Middle frontal gyrus (tissue), 1 donor: ENCODE data around the gene SLC15A4.

Experiments used
- DNase-seq: peaks from one replicate; pipeline ENCODE4 v3.0.0-alpha.2; 2015; ENCODE audit warnings: low spot score; ENCODE audit errors: extremely low spot score

SLC15A4 gene

DNA sequence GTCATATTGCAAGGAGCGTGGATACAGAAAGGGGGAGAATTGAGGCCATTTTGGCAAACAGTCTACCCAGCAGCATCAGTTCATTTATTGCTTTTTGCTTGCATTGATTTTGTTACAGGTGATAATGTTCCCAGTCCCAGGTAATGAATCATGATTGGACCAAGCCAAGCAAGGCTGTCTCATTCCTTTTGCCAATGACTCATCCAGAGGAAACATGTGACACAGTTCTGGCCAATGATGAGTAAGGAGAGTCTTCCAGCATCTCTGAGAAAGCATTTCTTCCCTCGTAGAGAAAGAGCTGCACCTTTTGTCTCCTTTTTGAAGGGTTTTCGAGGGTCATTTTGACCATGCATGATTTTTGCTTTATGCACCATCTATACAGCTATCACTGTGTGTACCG lies 68.2 kb downstream of the SLC15A4 start:
- no peak for DNase-seq

DNA sequence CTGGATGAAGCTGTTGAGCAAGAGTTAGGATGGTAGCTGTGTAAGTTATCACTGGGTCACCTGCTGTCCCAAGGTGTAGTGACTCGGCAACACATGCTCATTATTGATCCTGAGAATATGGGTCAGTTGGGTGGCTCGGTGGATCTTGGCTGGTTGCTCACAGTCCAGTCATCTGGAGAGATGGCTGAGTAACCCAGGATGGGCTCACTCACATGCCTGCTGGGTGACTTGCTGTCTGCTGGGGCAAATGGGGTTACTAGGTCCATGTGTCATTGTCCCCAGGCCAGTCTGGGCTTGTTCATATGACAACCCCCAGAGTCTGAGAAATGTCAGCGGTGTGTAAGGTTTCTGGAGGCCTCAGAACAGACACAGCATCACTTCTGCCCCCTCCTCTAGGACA lies 69.5 kb downstream of the SLC15A4 start:
- no peak for DNase-seq

DNA sequence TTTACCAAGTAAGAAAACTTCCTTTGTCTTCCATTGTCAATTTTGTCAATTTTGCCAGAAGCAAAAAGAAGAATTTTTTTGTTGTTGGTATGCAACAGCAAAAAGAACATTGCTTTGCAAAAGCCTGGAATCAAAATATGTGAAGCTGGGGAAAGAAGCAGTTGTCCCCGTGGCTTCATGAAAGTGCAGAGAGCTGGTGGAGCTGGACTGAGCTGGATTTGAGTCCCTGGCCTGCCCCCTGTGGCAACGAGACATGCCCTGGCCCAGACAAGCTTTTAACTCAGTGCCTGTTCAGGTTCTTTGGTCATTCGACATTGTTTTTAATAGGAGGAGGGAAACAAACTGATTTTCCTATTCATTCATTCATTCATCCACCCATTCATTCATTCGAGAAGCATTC lies 70.3 kb downstream of the SLC15A4 start:
- no peak for DNase-seq

DNA sequence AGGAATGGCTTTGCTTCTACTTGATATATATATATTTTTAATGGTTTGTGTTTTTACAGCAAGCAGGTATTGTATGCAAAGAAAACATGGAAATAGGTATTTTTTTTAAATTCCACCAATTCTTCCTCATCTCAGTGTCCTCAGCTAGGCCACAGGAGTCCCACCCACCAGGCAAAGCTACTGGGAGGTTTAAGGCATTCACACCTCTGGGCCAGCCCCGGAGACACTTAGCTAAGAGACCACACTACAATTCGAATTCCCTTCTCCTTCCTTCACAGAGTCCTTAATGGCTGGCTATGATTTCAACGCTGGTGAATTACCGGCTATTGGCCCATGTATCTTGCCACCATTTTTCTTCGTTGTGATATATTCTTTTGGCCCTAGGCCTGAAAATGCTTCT lies 71.4 kb downstream of the SLC15A4 start:
- DNase-seq, result no peak

DNA sequence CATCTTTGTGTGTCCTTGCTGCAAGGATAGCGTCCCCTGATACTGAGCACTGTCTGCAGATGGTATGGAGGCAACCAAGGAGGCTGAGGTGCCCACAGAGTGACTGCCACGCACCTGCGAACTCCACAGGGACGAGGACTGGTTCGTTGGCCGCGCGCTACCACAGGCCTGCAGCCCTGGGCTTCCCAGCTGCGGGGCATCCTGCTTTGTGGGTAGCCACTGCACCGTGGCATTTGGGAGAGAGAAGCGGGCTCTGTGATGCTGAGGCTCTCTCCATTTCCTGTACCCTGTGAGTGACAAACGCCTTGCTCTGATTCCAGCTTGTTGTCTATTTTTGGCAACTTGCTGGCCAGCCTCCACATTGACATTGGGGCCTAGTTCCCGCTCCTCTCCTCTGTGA lies 76.3 kb downstream of the SLC15A4 start:
- no peak for DNase-seq

DNA sequence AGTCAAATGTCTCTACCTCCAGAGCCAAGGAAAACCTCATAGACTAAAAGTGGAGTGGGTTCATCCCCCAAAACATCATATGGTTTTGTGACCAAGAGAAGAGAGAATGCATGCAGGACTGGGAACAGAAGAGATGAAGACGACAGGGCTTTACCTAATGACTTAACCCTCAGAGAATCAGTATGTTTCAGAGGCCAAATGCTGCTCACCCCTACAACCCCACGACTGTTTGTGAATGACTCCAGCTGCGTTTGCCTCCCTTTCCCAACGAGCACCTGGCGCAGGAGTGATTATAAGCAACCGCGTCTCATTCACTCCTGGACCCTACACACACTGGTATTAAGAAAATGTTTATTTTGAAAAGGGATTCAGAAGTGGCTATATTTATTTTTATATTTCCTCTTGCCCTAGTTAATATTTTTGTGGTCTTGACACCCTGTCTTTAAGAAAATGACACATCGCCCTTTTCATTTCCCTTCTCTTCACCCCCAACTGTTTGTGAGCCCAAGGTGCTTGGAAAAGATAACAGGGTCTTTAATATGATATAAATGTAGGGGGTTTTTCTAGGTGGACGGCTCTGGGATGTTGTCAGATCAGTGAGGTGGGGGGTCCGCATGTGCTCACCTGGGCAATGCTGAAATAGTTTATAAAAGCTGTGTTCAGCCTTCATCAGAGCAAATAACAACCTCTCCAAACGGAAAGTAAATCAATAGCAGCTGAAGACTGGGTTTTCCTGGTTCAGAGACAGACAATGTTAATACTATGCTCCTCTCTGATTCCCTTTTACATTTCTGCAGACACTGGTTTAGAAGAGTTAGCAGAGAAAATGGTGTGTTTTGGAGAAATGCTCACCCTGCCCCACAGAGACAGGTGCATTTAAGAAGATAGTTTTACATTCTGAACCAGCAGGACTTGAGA lies 77.7 kb downstream of the SLC15A4 start:
- DNase-seq, result no peak

DNA sequence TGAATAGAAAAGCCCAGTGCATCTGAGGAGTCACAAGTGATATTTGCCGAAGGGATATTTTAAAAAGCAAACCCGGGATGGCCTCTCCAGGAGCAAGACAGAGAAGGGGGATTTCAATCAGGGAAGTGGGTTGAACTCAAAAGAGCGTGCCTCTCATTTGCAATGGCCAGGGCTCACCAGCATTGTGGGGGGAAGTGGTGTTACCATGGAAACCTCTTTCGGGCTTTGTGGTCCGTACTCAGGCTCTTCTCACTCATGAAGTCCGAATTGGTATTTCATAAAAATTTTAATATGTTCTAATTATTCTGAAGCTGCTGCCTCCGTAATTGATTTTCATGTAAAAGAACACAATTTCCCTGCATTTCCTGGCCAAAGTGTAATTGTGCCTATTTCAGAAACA lies 79.8 kb downstream of the SLC15A4 start:
- no peak for DNase-seq
